Measurements from ENCODE around the gene LAMA2. TPM values are rescaled to one million over a fixed set of nuclear protein-coding genes. Genes with fewer than 3 reads are reported as not detected.

Gene LAMA2
- total RNA-seq, 1 donor from 2014 or later: 0.27 TPM

DNA sequence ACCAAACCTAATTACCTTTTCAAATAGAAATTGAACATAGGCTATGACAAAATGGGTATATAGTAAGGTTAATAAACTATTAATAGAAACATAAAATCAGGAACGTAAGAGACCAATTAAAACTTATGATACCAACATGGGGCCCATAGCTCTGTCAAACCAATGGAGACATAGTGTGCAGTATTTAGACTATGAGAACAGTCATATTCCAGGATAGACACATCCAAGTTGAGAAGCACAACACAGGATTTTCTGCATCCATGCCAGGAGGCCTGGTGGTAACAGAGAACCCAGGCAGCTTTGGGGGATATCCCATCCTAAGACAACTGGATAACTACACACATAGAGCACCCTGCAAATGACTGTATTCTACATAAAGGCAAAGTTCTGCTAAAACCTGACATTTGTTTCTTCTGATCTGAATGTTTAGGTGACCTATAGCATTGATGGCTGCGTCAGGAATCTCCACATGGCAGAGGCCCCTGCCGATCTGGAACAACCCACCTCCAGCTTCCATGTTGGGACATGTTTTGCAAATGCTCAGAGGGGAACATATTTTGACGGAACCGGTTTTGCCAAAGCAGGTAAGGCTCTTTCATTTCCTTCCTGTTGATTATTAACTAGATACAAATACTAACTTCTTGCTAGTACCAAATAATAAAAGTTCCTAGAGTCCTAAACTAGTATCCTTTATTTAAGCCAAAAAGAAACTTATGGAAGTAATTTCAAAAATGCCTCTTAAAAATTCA, 624.3 kb downstream of the LAMA2 start:
- Mint-ChIP-seq H3K4me1 (no peaks in the 10 kb centered on the region), H3K9me3 (no peaks in the 10 kb centered on the region), H3K27ac (no peak overlapping the region), H3K27me3 (no peaks in the 10 kb centered on the region), H3K36me3 (ENCODE audit: low read depth) (no peaks in the 10 kb centered on the region), H3K4me3 (no peak overlapping the region)
- intact Hi-C loops (cut with micrococcal nuclease): no loop called here
- POLR2A ChIA-PET: no interaction called here
- no peak for ATAC-seq (ENCODE audit: low read depth)
- no peak for TF ChIP-seq CTCF (IDR thresholded peaks at IDR 0.05)
- CTCF ChIA-PET: no interaction called here
- no peak for DNase-seq

DNA sequence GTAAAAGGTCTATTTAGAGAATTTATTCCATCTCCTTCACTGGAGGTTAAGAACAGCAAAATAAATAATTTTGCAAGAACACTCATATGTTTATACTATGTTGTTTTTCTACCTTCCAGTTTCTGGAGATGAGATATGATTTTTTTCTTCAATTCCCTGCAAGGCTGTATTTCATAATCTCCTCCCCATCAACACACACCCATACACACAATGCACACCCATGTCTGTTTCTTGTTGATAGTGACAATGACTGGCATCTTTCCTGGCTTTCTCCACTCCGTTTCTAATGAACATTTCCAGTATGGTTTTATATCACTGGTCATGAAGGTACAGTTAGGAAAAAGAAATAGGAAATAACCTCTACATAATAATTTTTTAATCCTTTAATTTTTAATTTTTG, 624.9 kb downstream of the LAMA2 start:
- no peak for DNase-seq
- POLR2A ChIA-PET: no interaction called here

GRCh38 chr6:129508477-129509145, 625.7 kb downstream of the LAMA2 start:
- no peak for TF ChIP-seq CTCF (IDR thresholded peaks at IDR 0.05)
- ATAC-seq (ENCODE audit: low read depth): no peak
- CTCF ChIA-PET: interaction anchor here (0.8 kb wide), 1 partner anchor 9 kb away, joined by 3 read pairs; no protein-coding TSS in a partner anchor
- POLR2A ChIA-PET: no interaction called here
- Mint-ChIP-seq H3K9me3 (no peaks in the 10 kb centered on the region), H3K4me3 (no peak overlapping the region), H3K27ac (no peak overlapping the region), H3K4me1 (no peaks in the 10 kb centered on the region), H3K36me3 (ENCODE audit: low read depth) (no peaks in the 10 kb centered on the region), H3K27me3 (no peaks in the 10 kb centered on the region)
- no peak for DNase-seq
- intact Hi-C loops (cut with micrococcal nuclease): no loop called here

More for the DNA sequence above, 624.9 kb downstream of the LAMA2 start:
- no peaks in the 10 kb centered on the region for H3K4me1 Mint-ChIP-seq
- H3K27me3 Mint-ChIP-seq: no peaks in the 10 kb centered on the region
- no peak overlapping the region for H3K4me3 Mint-ChIP-seq
- no peak overlapping the region for H3K27ac Mint-ChIP-seq
- H3K36me3 Mint-ChIP-seq (ENCODE audit: low read depth): no peaks in the 10 kb centered on the region
- no peaks in the 10 kb centered on the region for H3K9me3 Mint-ChIP-seq
- no peak for TF ChIP-seq CTCF (IDR thresholded peaks at IDR 0.05)
- intact Hi-C loops (cut with micrococcal nuclease): no loop called here
- CTCF ChIA-PET: no interaction called here
- ATAC-seq (ENCODE audit: low read depth): no peak

DNA sequence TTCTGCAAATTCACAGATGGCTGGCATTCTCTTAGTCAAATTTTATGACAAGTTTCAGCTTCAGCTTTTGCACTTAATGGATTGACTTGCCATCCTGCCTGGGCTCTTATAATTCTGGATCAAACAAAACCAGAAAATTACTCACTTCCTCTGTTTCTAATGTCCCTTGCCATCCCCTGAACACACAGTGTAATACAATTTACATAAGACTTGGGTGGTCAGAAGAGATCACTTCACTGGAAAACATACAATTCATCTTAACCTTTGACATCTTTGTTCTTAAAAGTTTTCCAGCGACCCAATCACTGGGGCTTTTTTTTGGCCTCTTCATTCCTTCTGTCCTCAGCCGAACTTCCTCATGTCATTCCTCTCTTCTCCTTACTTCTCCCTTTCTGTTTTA, 628.0 kb downstream of the LAMA2 start:
- ChIA-PET CTCF (interaction anchor here (1.2 kb wide), 1 partner anchor 10 kb away, joined by 3 read pairs; no protein-coding TSS in a partner anchor), POLR2A (no interaction called here)
- no peak overlapping the region for H3K27ac Mint-ChIP-seq

More for the DNA sequence above, 628.0 kb downstream of the LAMA2 start:
- DNase-seq (no peak), ATAC-seq (ENCODE audit: low read depth) (no peak)
- Mint-ChIP-seq H3K27me3 (no peaks in the 10 kb centered on the region), H3K36me3 (ENCODE audit: low read depth) (no peaks in the 10 kb centered on the region), H3K9me3 (no peaks in the 10 kb centered on the region), H3K4me3 (no peak overlapping the region), H3K4me1 (no peaks in the 10 kb centered on the region)
- intact Hi-C loops (cut with micrococcal nuclease): no loop called here
- TF ChIP-seq CTCF (IDR thresholded peaks at IDR 0.05): no peak
